GM15510 (cell line): ENCODE data around the gene CCDC92B.

ENCODE experiments used
- POLR2A ChIP-seq: IDR thresholded peaks from 3 replicates; pipeline ENCODE4 v1.6.1; 2011; ENCODE audit warnings: borderline replicate concordance; ENCODE audit not compliant: insufficient read length; ENCODE audit errors: extremely low read depth

CCDC92B gene

GRCh38 chr17:2749058-2749783, at the start of gene CCDC92B:
CCDC92B (minus strand) TSS chr17:2749652; CDS start chr17:2735145, 14,507 bp downstream.
- no peak for TF ChIP-seq POLR2A

GRCh38 chr17:2798678-2799077, 49.2 kb upstream of the CCDC92B start:
- no peak for TF ChIP-seq POLR2A

- no peak for TF ChIP-seq POLR2A
Observed at GRCh38 chr17:2798188-2798587, 48.7 kb upstream of the CCDC92B start.

GRCh38 chr17:2797637-2798036, 48.2 kb upstream of the CCDC92B start:
- TF ChIP-seq POLR2A, result no peak

- no peak for TF ChIP-seq POLR2A
Observed at GRCh38 chr17:2797226-2797625, 47.8 kb upstream of the CCDC92B start.

GRCh38 chr17:2796164-2797125, 47.0 kb upstream of the CCDC92B start, which contains the start of gene RAP1GAP2:
RAP1GAP2 (plus strand) TSS chr17:2796438; CDS start chr17:2796528, 90 bp downstream.
- TF ChIP-seq POLR2A, result no peak

GRCh38 chr17:2795441-2796163, 46.1 kb upstream of the CCDC92B start:
- TF ChIP-seq POLR2A, result no peak

GRCh38 chr17:2794111-2794803, 44.8 kb upstream of the CCDC92B start:
- no peak for TF ChIP-seq POLR2A

- no peak for TF ChIP-seq POLR2A
Observed at GRCh38 chr17:2792366-2793169, 43.1 kb upstream of the CCDC92B start.

GRCh38 chr17:2789700-2790099, 40.2 kb upstream of the CCDC92B start:
- no peak for TF ChIP-seq POLR2A

GRCh38 chr17:2786176-2786881, 36.9 kb upstream of the CCDC92B start:
- no peak for TF ChIP-seq POLR2A

- no peak for TF ChIP-seq POLR2A
Observed at GRCh38 chr17:2784864-2785263, 35.4 kb upstream of the CCDC92B start.
